ENCODE results near the gene DNAH7.

GRCh38 chr2:195934484-195934883 is 134.2 kb downstream of the DNAH7 start:
- TF ChIP-seq YY1 (IDR thresholded peaks at IDR 0.05; ENCODE audit: insufficient read depth, insufficient read length) (no peak), ZNF274 (IDR thresholded peaks at IDR 0.05; ENCODE audit: low read depth, low read length) (no peak)

Data from NT2/D1 (cell line).